ENCODE results near the gene OR51D1.

The OR51D1 gene

GRCh38 chr11:4636962-4637661 lies at the start of gene OR51D1:
Gene OR51D1, plus strand, starts transcription at chr11:4637477. Its CDS starts 2,314 bp downstream, at chr11:4639791.
- no peak for DNase-seq (ENCODE audit: low read depth, low spot score)
- no peak within 1 kb of the TSS for H3K27ac ChIP-seq

- DNase-seq (ENCODE audit: low read depth, low spot score) = no peak
- no peak overlapping the region for H3K27ac ChIP-seq
Measured at GRCh38 chr11:4589017-4589416, 48.3 kb upstream of the OR51D1 start.

- H3K27ac ChIP-seq = no peak within 1 kb of the TSS
- no peak for DNase-seq (ENCODE audit: low read depth, low spot score)
Measured at GRCh38 chr11:4593739-4594138, 43.5 kb upstream of the OR51D1 start, which contains the start of gene OR52I1. Gene OR52I1, plus strand, starts transcription at chr11:4594039. Its CDS starts 0 bp downstream, at chr11:4594039.

- no peak overlapping the region for H3K27ac ChIP-seq
- DNase-seq (ENCODE audit: low read depth, low spot score) = no peak
Measured at GRCh38 chr11:4605057-4605456, 32.2 kb upstream of the OR51D1 start.

GRCh38 chr11:4606231-4607015 lies 30.9 kb upstream of the OR51D1 start:
- no peak for DNase-seq (ENCODE audit: low read depth, low spot score)
- peak overlapping the region; percentile 67 for H3K27ac ChIP-seq

GRCh38 chr11:4607096-4607495 lies 30.2 kb upstream of the OR51D1 start:
- peak overlapping the region; percentile 67 for H3K27ac ChIP-seq
- DNase-seq (ENCODE audit: low read depth, low spot score) = no peak

GRCh38 chr11:4607781-4608666 lies 29.3 kb upstream of the OR51D1 start, which contains the start of gene TRIM68:
Gene TRIM68, minus strand, starts transcription at chr11:4608231. Its CDS starts 2,727 bp downstream, at chr11:4605504.
- H3K27ac ChIP-seq = peak within 1 kb of the TSS; percentile 67
- peak; percentile 58 for DNase-seq (ENCODE audit: low read depth, low spot score)

GRCh38 chr11:4610258-4610935 lies 26.9 kb upstream of the OR51D1 start:
- H3K27ac ChIP-seq = no peak overlapping the region
- DNase-seq (ENCODE audit: low read depth, low spot score) = no peak

GRCh38 chr11:4611986-4612385 lies 25.3 kb upstream of the OR51D1 start:
- DNase-seq (ENCODE audit: low read depth, low spot score) = no peak
- no peak overlapping the region for H3K27ac ChIP-seq

GRCh38 chr11:4615856-4616444 lies 21.3 kb upstream of the OR51D1 start:
- no peak for DNase-seq (ENCODE audit: low read depth, low spot score)
- H3K27ac ChIP-seq = no peak overlapping the region

GRCh38 chr11:4619514-4619913 lies 17.8 kb upstream of the OR51D1 start:
- no peak overlapping the region for H3K27ac ChIP-seq
- no peak for DNase-seq (ENCODE audit: low read depth, low spot score)

- DNase-seq (ENCODE audit: low read depth, low spot score) = peak; percentile 26
- no peak overlapping the region for H3K27ac ChIP-seq
Measured at GRCh38 chr11:4626207-4627099, 10.8 kb upstream of the OR51D1 start.

GRCh38 chr11:4636136-4636535 lies 1.1 kb upstream of the OR51D1 start:
- no peak for DNase-seq (ENCODE audit: low read depth, low spot score)
- H3K27ac ChIP-seq = no peak overlapping the region

GRCh38 chr11:4637662-4638047 lies 378 bp downstream of the OR51D1 start:
- no peak overlapping the region for H3K27ac ChIP-seq
- no peak for DNase-seq (ENCODE audit: low read depth, low spot score)

- no peak overlapping the region for H3K27ac ChIP-seq
- no peak for DNase-seq (ENCODE audit: low read depth, low spot score)
Measured at GRCh38 chr11:4639931-4640330, 2.7 kb downstream of the OR51D1 start.

- H3K27ac ChIP-seq = no peak overlapping the region
- no peak for DNase-seq (ENCODE audit: low read depth, low spot score)
Measured at GRCh38 chr11:4641501-4641900, 4.2 kb downstream of the OR51D1 start.

- no peak overlapping the region for H3K27ac ChIP-seq
- DNase-seq (ENCODE audit: low read depth, low spot score) = no peak
Measured at GRCh38 chr11:4642043-4642442, 4.8 kb downstream of the OR51D1 start.

GRCh38 chr11:4643076-4643475 lies 5.8 kb downstream of the OR51D1 start:
- H3K27ac ChIP-seq = no peak overlapping the region
- DNase-seq (ENCODE audit: low read depth, low spot score) = no peak

- no peak within 1 kb of the TSS for H3K27ac ChIP-seq
- DNase-seq (ENCODE audit: low read depth, low spot score) = no peak
Measured at GRCh38 chr11:4643682-4644081, 6.4 kb downstream of the OR51D1 start, which contains the start of gene OR51E1. Gene OR51E1, plus strand, starts transcription at chr11:4643982. Its CDS starts 8,545 bp downstream, at chr11:4652527.
